IPS DF 19.7 (cell line): ENCODE measurements around the gene PTMS.

Experiments
- DNase-seq: peaks from one replicate; pipeline ENCODE4 v3.0.0-alpha.2; 2013; ENCODE audit warnings: low read depth, low spot score

PTMS gene

GRCh38 chr12:6752167-6752920 lies 13.8 kb upstream of the PTMS start:
- DNase-seq = no peak

DNA sequence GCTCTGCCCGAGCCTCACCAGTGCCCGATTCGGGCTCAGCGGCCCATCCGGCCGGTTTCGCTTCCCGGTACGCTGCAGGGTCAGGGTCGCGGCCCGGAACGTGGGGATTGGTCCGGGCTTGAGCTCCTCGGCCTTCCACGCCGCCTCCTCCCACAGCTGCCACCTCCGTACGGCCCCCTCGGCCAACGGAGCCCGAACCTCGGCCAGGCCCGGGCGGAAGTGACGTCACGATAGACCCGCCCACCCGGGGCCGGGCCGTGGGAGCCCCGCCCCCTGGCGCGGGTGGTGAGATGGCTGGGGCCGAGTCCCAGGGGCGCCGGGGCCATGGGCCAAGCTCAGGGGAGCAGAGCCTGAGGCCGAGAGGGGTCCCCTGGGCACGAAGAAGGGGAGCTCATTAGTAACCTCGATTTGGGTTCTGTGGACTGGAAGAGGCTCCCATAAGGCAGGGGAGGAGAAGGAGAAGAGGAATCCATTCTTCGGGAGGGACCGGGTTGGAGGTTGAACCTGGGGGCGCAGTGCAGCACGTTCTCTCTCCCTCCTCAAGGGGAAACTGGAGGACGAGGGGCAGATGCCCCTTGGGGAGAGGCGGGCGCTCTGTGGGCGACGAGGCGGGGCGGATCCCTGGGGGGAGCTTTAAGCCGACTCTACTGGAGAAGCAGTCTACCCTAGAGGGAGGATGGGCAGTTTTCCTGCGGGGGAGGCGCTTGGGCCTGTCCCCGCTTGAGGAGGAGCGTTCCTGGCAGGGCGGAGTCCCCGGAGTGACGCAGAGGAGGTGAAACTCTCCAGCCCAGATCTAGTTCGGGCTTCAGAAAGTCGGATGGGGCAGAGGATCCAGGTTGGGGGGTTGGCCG lies 13.0 kb upstream of the PTMS start, which contains the start of gene MLF2:
TSS of gene MLF2 (minus strand) at position 221 of the 851 bp plus-strand sequence. CDS start 807 bp downstream, outside the sequence.
- peak; percentile 87 for DNase-seq

DNA sequence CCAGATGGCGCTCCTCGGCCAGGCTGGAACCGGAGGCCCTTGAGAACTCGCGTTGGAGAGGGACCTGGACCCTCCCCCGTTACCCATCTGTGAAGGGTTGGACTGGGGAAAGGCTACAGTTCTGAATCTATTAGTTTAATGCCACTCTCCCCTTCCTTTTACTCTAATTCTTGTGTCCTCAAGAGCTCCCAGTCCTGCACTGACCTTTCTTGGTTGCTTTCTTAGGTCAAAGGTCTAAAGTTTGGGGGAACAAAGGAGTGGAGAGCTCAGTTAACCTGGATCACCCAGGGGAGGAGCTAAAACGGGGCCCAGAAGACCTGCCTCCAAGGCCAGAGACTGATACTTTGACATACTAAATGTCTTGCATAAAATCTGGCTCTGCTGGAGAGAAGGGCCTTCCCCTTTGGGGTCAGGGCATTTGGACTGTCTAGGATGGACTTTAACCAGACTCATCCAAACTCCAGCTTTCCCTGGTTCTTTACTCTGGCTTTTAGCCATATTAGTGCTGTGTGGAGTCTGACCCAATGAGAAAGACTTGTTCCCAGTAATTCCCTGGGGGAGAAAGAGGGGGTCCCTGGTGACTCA lies 12.3 kb upstream of the PTMS start:
- no peak for DNase-seq

GRCh38 chr12:6754411-6754810 lies 11.8 kb upstream of the PTMS start:
- DNase-seq = no peak

- no peak for DNase-seq
These were observed 9.0 kb upstream of the PTMS start for GRCh38 chr12:6757028-6757690.

- DNase-seq = no peak
These were observed 7.6 kb upstream of the PTMS start for GRCh38 chr12:6758506-6759095.

GRCh38 chr12:6759741-6760140 lies 6.4 kb upstream of the PTMS start:
- DNase-seq = no peak

- DNase-seq = no peak
These were observed 2.8 kb upstream of the PTMS start for GRCh38 chr12:6763380-6763779.

DNA sequence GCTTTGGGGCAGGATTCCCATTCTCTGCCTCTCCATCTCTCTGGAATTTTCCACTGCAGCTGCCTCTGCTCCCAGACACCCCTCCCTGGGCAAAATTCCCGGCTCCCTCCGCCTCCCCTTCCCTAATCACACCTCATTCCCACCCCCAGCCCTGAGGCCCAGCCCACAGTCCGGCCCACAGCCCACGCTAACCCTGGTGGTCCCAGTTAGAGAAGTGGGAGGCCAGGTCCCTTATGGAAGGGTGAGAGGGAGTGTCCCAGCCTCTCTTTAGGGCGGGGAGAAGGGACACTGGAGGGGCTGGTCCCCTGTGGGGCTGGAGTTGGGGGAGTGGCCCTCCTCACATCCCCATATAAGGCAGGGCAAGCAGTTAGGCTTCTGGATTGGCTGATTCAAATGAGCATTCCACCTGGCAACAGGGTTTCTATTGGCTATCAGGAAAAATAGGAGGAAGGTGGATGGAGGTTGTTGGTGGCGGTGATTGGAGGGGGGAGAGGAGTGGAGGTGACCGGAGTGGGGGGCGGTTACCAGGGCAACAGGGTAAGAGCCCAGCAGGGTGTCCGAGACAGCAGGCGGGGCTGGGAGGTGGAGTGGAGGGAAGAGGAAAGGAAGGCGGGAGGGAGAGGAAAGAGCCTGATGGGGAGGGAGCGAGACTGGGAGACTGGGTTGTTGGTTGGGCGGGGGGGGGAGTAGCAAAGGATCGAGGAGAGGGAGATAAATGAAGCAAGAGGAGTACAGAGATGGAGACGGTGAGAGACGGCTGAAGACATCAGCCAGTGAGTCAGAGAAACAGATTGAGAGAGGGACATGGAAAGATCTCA lies 1.9 kb upstream of the PTMS start:
- peak; percentile 99 for DNase-seq

DNA sequence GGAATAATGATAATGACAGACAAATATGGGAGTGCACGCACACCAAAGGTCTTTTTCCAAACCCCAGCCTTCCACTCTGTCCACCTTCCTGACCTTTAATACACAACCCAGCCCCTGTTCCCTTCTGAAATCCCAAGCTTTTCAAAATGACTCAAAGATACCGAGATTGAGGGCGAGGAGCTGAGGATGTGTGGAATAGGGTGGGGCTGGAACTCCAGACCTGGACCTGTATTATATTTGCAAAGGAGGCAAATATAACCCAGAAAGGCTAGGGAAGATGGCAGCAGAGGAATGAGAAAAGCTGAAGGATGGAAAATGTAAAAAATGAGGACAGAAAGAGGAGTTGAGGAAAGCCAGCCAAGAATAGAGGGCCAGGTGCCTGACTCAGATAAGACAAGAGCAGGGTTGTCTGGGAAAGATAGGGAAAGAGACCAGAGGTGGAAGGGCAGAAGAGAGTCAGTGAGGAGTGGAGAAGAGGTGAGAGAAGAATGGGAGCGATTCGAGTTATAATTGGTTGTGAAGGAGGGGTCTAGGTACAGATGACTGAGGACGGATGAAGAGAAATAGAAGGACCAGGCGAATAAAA lies 1.0 kb upstream of the PTMS start:
- no peak for DNase-seq

GRCh38 chr12:6766651-6767349 lies 637 bp downstream of the PTMS start:
- DNase-seq = no peak

GRCh38 chr12:6767353-6768319 lies 1.5 kb downstream of the PTMS start:
- DNase-seq = no peak

DNA sequence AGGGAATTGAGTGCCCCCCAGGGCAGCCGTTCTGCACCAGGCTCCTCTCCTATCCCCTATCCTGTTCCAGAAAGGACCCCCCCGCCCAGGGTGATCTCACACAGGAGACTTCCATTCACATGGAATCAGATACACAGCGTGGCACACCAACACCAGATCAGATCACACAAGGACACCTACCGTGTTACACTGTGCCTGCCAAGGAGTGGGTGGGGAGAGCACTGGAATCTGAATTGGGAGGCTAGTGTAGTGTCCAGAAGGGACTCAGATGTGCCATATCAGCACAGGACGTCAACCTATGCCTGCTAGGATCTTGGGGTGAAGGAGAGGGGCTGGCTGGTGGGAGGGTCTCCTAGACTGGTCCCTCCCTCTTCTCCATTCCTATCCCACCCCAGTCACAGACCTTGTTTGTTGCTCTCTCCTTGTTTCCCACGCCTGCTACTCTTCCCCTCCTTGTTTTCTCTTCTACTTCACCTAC lies 2.3 kb downstream of the PTMS start:
- DNase-seq = no peak

GRCh38 chr12:6768990-6769389 lies 2.8 kb downstream of the PTMS start:
- no peak for DNase-seq

GRCh38 chr12:6769666-6770065 lies 3.5 kb downstream of the PTMS start:
- DNase-seq = no peak

GRCh38 chr12:6770094-6770493 lies 3.9 kb downstream of the PTMS start:
- DNase-seq = no peak

- no peak for DNase-seq
These were observed 4.4 kb downstream of the PTMS start for GRCh38 chr12:6770600-6770999.

DNA sequence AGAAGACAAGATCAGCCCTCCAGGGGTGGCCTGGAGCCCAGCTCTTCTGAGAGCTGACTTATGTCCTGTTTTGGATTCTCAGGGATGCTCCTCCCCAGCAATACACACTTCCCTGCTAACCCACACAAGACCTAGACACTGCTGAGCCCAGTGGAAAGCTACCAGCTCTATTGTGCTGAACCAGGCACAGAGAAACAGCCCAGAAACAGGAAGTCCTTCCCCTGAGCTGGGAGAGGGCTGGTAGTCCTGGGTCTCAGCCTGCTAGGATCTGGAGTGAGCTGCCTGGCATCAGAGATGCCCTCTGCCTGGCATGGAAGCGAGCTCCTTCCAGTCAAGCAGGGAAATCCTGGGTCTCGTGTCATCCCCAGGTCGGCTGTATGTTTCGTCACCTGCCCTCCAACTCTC lies 4.9 kb downstream of the PTMS start:
- DNase-seq = no peak
